AG09309 (cell line): ENCODE results near the gene CBLIF.

Experiments
- DNase-seq: peaks from one replicate; pipeline ENCODE4 v3.0.0-alpha.2; 2010; ENCODE audit warnings: low read depth
- H3K4me3 ChIP-seq: 2 replicates; pipeline ENCODE4 v1.5.1; 2011; ENCODE audit warnings: mild to moderate bottlenecking, low read depth, low read length, moderate library complexity; ENCODE audit not compliant: control insufficient read depth
- CTCF ChIP-seq: IDR thresholded peaks from 2 replicates; pipeline ENCODE4 v1.5.1; 2011; ENCODE audit warnings: mild to moderate bottlenecking, low read depth, low read length, inconsistent platforms; ENCODE audit not compliant: insufficient read depth, control insufficient read depth; ENCODE audit errors: missing control alignments

Gene CBLIF

GRCh38 chr11:59779487-59779886 lies 65.8 kb downstream of the CBLIF start:
- H3K4me3 ChIP-seq = no peak overlapping the region
- no peak for TF ChIP-seq CTCF
- no peak for DNase-seq
